Nephron progenitor cell (in vitro differentiated cells): ENCODE measurements around the gene STYK1.
"Not testable (repeated sequence)": the region's sequence is repeated elsewhere in the genome, so short reads cannot be mapped to it uniquely, and the experiment has no call there.

ENCODE experiments used
- DNase-seq: peaks from one replicate; pipeline ENCODE4 v3.0.0; 2021
- H3K27ac Mint-ChIP-seq: 2 replicates; pipeline ENCODE4 v1.8.0; 2021; ENCODE audit warnings: mild to moderate bottlenecking, moderate library complexity, mixed read lengths
- H3K27me3 Mint-ChIP-seq: 2 replicates; pipeline ENCODE4 v1.8.0; 2021; ENCODE audit warnings: mild to moderate bottlenecking, low read depth, mixed read lengths; ENCODE audit not compliant: poor library complexity
- H3K36me3 Mint-ChIP-seq: 2 replicates; pipeline ENCODE4 v1.8.0; 2021; ENCODE audit warnings: low read depth, mixed read lengths
- H3K4me1 Mint-ChIP-seq: 2 replicates; pipeline ENCODE4 v1.8.0; 2021; ENCODE audit warnings: mixed read lengths
- H3K4me3 Mint-ChIP-seq: 2 replicates; pipeline ENCODE4 v1.8.0; 2021; ENCODE audit warnings: mild to moderate bottlenecking, moderate library complexity, mixed read lengths
- H3K9me3 Mint-ChIP-seq: 2 replicates; pipeline ENCODE4 v1.8.0; 2021; ENCODE audit warnings: mild to moderate bottlenecking, moderate library complexity, mixed read lengths
- CTCF ChIP-seq: fragments of 200-600 bp; sonication (generic); IDR thresholded peaks from 2 replicates; pipeline ENCODE4 v1.5.0; 2021; ENCODE audit warnings: antibody characterized with exemption

STYK1 gene

GRCh38 chr12:10584415-10584814 lies 89.4 kb downstream of the STYK1 start:
- DNase-seq = no peak
- H3K9me3 Mint-ChIP-seq = peaks cover 31% of the 10 kb centered on the region
- no peak for TF ChIP-seq CTCF
- no peaks in the 10 kb centered on the region for H3K27me3 Mint-ChIP-seq
- H3K36me3 Mint-ChIP-seq = peaks cover 65% of the 10 kb centered on the region
- no peak overlapping the region for H3K27ac Mint-ChIP-seq
- H3K4me3 Mint-ChIP-seq = no peak overlapping the region
- no peaks in the 10 kb centered on the region for H3K4me1 Mint-ChIP-seq

- H3K9me3 Mint-ChIP-seq = peaks cover 31% of the 10 kb centered on the region
- peaks cover 59% of the 10 kb centered on the region for H3K36me3 Mint-ChIP-seq
- no peak overlapping the region for H3K27ac Mint-ChIP-seq
- DNase-seq = no peak
- H3K27me3 Mint-ChIP-seq = no peaks in the 10 kb centered on the region
- no peak for TF ChIP-seq CTCF
- no peak overlapping the region for H3K4me3 Mint-ChIP-seq
- H3K4me1 Mint-ChIP-seq = no peaks in the 10 kb centered on the region
Measured at GRCh38 chr12:10582704-10583103, 91.1 kb downstream of the STYK1 start.

- not testable (repeated sequence) for H3K27ac Mint-ChIP-seq, H3K4me3 Mint-ChIP-seq, H3K4me1 Mint-ChIP-seq, DNase-seq, H3K27me3 Mint-ChIP-seq
- H3K9me3 Mint-ChIP-seq = peaks cover 31% of the 10 kb centered on the region
- H3K36me3 Mint-ChIP-seq = peaks cover 54% of the 10 kb centered on the region
Measured at GRCh38 chr12:10582133-10582532, 91.7 kb downstream of the STYK1 start.

- TF ChIP-seq CTCF = no peak
- DNase-seq = no peak
- H3K9me3 Mint-ChIP-seq = peaks cover 13% of the 10 kb centered on the region
- H3K27me3 Mint-ChIP-seq = no peaks in the 10 kb centered on the region
- H3K4me1 Mint-ChIP-seq = peaks cover 5% of the 10 kb centered on the region
- no peak overlapping the region for H3K4me3 Mint-ChIP-seq
- H3K36me3 Mint-ChIP-seq = no peaks in the 10 kb centered on the region
- H3K27ac Mint-ChIP-seq = no peak overlapping the region
Measured at GRCh38 chr12:10574307-10574706, 99.5 kb downstream of the STYK1 start.

GRCh38 chr12:10572021-10572490 lies 101.8 kb downstream of the STYK1 start:
- not testable (repeated sequence) for DNase-seq, H3K36me3 Mint-ChIP-seq, H3K4me3 Mint-ChIP-seq, H3K27me3 Mint-ChIP-seq, H3K4me1 Mint-ChIP-seq
- Mint-ChIP-seq H3K9me3 (peaks cover 13% of the 10 kb centered on the region), H3K27ac (peak overlapping the region; percentile 78)

GRCh38 chr12:10571141-10571540 lies 102.7 kb downstream of the STYK1 start:
- H3K9me3 Mint-ChIP-seq = peaks cover 13% of the 10 kb centered on the region
- H3K4me1 Mint-ChIP-seq = peaks cover 5% of the 10 kb centered on the region
- H3K27me3 Mint-ChIP-seq = no peaks in the 10 kb centered on the region
- H3K36me3 Mint-ChIP-seq = no peaks in the 10 kb centered on the region
- no peak for DNase-seq
- TF ChIP-seq CTCF = no peak
- H3K27ac Mint-ChIP-seq = no peak overlapping the region
- no peak overlapping the region for H3K4me3 Mint-ChIP-seq
